HuH-7 (cell line): ENCODE measurements around the gene PAK1.
"Not testable (repeated sequence)": the region's sequence is repeated elsewhere in the genome, so short reads cannot be mapped to it uniquely, and the experiment has no call there.

Experiments used
- DNase-seq: peaks from one replicate; pipeline ENCODE4 v3.0.0; 2011; ENCODE audit warnings: low spot score

Gene PAK1

GRCh38 chr11:77402218-77402556 lies 71.7 kb downstream of the PAK1 start:
- no peak for DNase-seq

- DNase-seq: no peak
These were observed 72.2 kb downstream of the PAK1 start for GRCh38 chr11:77401486-77402217.

- no peak for DNase-seq
These were observed 73.0 kb downstream of the PAK1 start for GRCh38 chr11:77400775-77401449.

GRCh38 chr11:77400271-77400670 lies 73.6 kb downstream of the PAK1 start:
- no peak for DNase-seq

- no peak for DNase-seq
These were observed 76.3 kb downstream of the PAK1 start for GRCh38 chr11:77397631-77398030.

- DNase-seq: no peak
These were observed 77.0 kb downstream of the PAK1 start for GRCh38 chr11:77396911-77397310.

- no peak for DNase-seq
These were observed 77.6 kb downstream of the PAK1 start for GRCh38 chr11:77396305-77396704.

GRCh38 chr11:77395460-77396173 lies 78.3 kb downstream of the PAK1 start:
- DNase-seq: no peak

GRCh38 chr11:77392842-77393241 lies 81.1 kb downstream of the PAK1 start:
- no peak for DNase-seq

GRCh38 chr11:77387701-77388100 lies 86.2 kb downstream of the PAK1 start:
- DNase-seq: no peak

GRCh38 chr11:77386178-77386577 lies 87.7 kb downstream of the PAK1 start:
- DNase-seq: no peak

- not testable (repeated sequence) for DNase-seq
These were observed 88.6 kb downstream of the PAK1 start for GRCh38 chr11:77385255-77385771.

- DNase-seq: no peak
These were observed 89.3 kb downstream of the PAK1 start for GRCh38 chr11:77384571-77384970.

GRCh38 chr11:77383349-77383748 lies 90.5 kb downstream of the PAK1 start:
- DNase-seq: not testable (repeated sequence)

GRCh38 chr11:77381729-77382665 lies 91.9 kb downstream of the PAK1 start:
- DNase-seq: no peak

GRCh38 chr11:77379934-77380333 lies 94.0 kb downstream of the PAK1 start:
- DNase-seq: no peak

GRCh38 chr11:77379253-77379652 lies 94.6 kb downstream of the PAK1 start:
- no peak for DNase-seq

GRCh38 chr11:77377734-77378133 lies 96.2 kb downstream of the PAK1 start:
- no peak for DNase-seq

GRCh38 chr11:77375107-77375506 lies 98.8 kb downstream of the PAK1 start:
- DNase-seq: no peak

GRCh38 chr11:77374611-77375031 lies 99.3 kb downstream of the PAK1 start:
- no peak for DNase-seq

GRCh38 chr11:77374108-77374507 lies 99.8 kb downstream of the PAK1 start:
- DNase-seq: no peak

- DNase-seq: no peak
These were observed 101.2 kb downstream of the PAK1 start for GRCh38 chr11:77372726-77373125.
